HL-60/S4 treated with phorbol 12-myristate 13-acetate at 8.2 ng/mL for 4 days and 3 days (cell line): Measurements from ENCODE around the gene FAR1.

Source experiments
- in situ Hi-C: fragments of 300-500 bp; cut with MboI; formaldehyde crosslinking; loops from 2 replicates; pipeline ENCODE4 v1.15.0; 2022; ENCODE audit warnings: low sequenced_read_pairs

FAR1 gene

DNA sequence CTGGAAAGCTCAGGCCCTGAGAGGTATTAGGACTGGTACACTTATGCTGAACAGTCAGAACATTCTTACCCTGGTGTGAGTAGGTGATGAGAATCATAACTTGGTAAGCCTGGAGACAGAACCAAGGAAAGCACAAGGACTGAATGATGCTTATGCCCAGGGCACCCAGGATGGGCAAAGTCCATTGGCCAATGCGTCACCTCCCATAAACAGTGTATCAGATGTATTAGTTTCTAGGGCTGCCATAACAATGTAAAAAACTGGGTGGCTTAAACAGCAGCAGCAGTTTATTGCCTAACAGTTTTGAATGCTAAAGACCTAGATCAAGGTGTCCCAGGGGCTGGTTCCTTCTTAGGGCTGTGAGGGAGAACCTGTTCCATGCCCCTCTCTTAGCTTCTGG lies 107.0 kb downstream of the FAR1 start:
- in situ Hi-C loops: no loop called here

DNA sequence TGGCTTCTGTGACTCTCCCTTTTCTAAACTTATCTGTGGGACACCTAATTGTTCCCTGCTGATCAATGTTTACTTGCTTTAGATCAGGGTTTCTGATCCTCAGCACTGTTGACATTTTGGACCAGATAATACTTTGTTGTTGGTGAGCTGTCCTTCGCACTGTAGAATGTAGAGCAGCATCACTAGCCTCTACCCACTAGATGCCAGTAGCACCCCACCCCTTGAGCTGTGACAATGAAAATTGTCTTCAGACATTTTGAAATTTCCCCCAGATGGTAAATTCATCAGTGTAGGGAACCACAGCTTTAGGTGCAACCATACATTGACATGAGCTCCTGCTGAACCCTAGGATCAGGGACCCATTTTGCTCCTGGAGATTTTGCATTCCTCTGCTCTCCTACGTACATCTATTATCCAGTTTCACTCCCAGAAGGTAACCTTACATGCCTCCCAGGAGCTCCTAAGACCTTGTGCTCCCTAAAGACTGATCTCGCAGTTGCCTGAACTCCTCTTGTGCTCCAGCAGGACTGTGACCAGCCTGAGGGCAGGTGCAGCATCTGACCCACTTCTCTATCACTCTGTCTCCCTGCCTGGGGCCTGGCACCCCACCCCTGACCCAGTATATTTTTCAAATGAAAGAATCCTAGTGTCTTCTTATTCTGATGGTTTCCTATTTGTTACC lies 107.8 kb downstream of the FAR1 start:
- in situ Hi-C loops: no loop called here

DNA sequence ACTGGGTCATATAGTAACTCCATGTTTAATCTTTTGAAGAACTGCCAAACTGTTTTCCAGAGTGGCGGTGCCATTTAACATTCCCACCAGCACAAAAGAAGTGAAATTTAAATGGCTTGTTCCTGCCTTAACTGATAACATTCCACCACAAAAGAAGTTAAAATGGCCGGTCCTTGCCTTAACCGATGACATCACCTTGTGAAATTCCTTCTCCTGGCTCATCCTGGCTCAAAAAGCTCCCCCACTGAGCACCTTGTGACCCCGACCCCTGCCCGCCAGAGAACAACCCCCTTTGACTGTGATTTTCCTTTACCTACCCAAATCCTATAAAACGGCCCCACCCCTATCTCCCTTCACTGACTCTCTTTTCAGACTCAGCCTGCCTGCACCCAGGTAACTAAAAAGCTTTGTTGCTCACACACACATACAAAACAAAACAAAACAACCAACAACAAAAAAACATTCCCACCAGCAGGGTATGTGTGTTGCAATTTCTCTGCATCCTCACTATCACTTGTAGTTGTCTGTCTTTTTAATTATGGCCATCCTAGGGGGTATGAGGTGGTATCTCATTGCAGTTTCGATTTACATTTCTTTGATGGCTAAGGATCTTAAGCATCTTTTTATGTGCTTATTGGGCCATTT lies 109.0 kb downstream of the FAR1 start:
- in situ Hi-C loops: no loop called here

DNA sequence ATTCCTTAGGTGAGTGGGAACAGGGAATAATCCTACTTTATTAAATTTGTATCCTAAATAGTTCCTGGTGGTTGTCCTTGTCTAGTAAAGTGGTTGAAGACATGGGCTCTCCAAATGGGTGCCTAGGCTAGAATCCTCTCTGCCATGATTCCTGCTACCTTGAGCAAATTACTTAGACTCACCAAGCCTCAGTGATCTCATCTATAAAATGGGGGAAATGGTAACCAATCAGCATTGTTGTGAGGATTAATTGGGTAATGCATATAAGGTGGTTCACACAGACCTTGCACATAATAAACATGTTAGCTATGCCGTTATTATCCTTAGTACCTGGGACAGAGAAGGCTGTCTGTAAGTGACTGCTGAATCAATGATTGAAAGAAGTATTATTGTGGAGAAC lies 109.9 kb downstream of the FAR1 start:
- in situ Hi-C loops: no loop called here

- in situ Hi-C loops: no loop called here
Observed at GRCh38 chr11:13781153-13781552, 112.7 kb downstream of the FAR1 start.
